Suprapubic skin (tissue), 4 donors: ENCODE results near the gene SFT2D1. TPM values are rescaled to one million over a fixed set of nuclear protein-coding genes. Genes with fewer than 3 reads are reported as not detected.
"Not testable (repeated sequence)": the region's sequence is repeated elsewhere in the genome, so short reads cannot be mapped to it uniquely, and the experiment has no call there.

ENCODE experiments used
- DNase-seq, 2 donors: peaks; one replicate each; pipeline ENCODE4 v3.0.0-alpha.2; 2019; ENCODE audit warnings: low spot score in 2 of 2
- H3K27ac ChIP-seq: fragments of 200-600 bp; sonication (generic); one replicate; pipeline ENCODE4 v1.5.1; 2019
- H3K27me3 ChIP-seq: fragments of 200-600 bp; sonication (generic); one replicate; pipeline ENCODE4 v1.5.1; 2019
- H3K36me3 ChIP-seq: fragments of 200-600 bp; sonication (generic); one replicate; pipeline ENCODE4 v1.5.1; 2019
- H3K4me1 ChIP-seq: fragments of 200-600 bp; sonication (generic); one replicate; pipeline ENCODE4 v1.5.1; 2019
- H3K4me3 ChIP-seq: fragments of 200-600 bp; sonication (generic); one replicate; pipeline ENCODE4 v1.5.1; 2019; ENCODE audit warnings: mild to moderate bottlenecking
- H3K9me3 ChIP-seq: fragments of 200-600 bp; sonication (generic); one replicate; pipeline ENCODE4 v1.5.1; 2019
- CTCF ChIP-seq, 2 donors: fragments of 200-600 bp in 1 of 2; fragments of 450-650 bp in 1 of 2; sonication (generic) in 1 of 2; IDR thresholded peaks; one replicate each; pipeline ENCODE4 v1.5.1; 2016 to 2019; ENCODE audit warnings: antibody characterized with exemption in 2 of 2, mild to moderate bottlenecking in 1 of 2, moderate library complexity in 1 of 2
- EP300 ChIP-seq: sonication (generic); formaldehyde crosslinking; IDR thresholded peaks from one replicate; pipeline ENCODE4 v1.6.1; 2017; ENCODE audit warnings: antibody characterized with exemption
- POLR2A ChIP-seq, 2 donors: fragments of 450-650 bp; IDR thresholded peaks; one replicate each; pipeline ENCODE4 v1.6.1; 2017; ENCODE audit warnings: antibody characterized with exemption in 2 of 2, mild to moderate bottlenecking in 2 of 2, moderate library complexity in 2 of 2
- POLR2AphosphoS5 ChIP-seq, 3 donors: sonication (generic); formaldehyde crosslinking; IDR thresholded peaks; one replicate each; pipeline ENCODE4 v1.6.1; 2017; ENCODE audit warnings: antibody characterized with exemption in 3 of 3
- WGBS: methylation state at CpG from one replicate; pipeline ENCODE4 v1.1.5; 2018; 5-methylcytosine and 5-hydroxymethylcytosine counted together
- total RNA-seq, 4 donors: library from RNA; depleted of rRNA; stranded (reverse); fragments of >200 nt; gene quantifications; one replicate each; pipeline ENCODE4 v1.1.0, GENCODE V29; 2016

The SFT2D1 gene
- total RNA-seq, 4 donors from 2014 or later: 26.0 to 55.0 (median 33.2) TPM

- H3K4me1 ChIP-seq: peaks cover 14% of the 10 kb centered on the region
- DNase-seq: no peak
- H3K4me3 ChIP-seq: no peak overlapping the region
- no peak overlapping the region for H3K27ac ChIP-seq
- whole genome bisulfite sequencing: 36% methylated on average over 2 of the region's 2 CpGs
- no peaks in the 10 kb centered on the region for H3K27me3 ChIP-seq
- no peaks in the 10 kb centered on the region for H3K9me3 ChIP-seq
- TF ChIP-seq POLR2A (IDR thresholded peaks at IDR 0.05) (no peak), EP300 (no peak)
- H3K36me3 ChIP-seq: peaks cover 49% of the 10 kb centered on the region
Measured at GRCh38 chr6:166365221-166365620, 22.9 kb upstream of the SFT2D1 start.

GRCh38 chr6:166364456-166364855, 22.1 kb upstream of the SFT2D1 start:
- H3K27me3 ChIP-seq: no peaks in the 10 kb centered on the region
- H3K9me3 ChIP-seq: no peaks in the 10 kb centered on the region
- H3K4me3 ChIP-seq: no peak overlapping the region
- WGBS: 89% methylated on average over 7 of the region's 7 CpGs
- DNase-seq: no peak
- H3K4me1 ChIP-seq: peaks cover 14% of the 10 kb centered on the region
- H3K27ac ChIP-seq: no peak overlapping the region
- TF ChIP-seq CTCF (IDR thresholded peaks at IDR 0.05) (no peak), EP300 (no peak)
- H3K36me3 ChIP-seq: peaks cover 46% of the 10 kb centered on the region

GRCh38 chr6:166362427-166362826, 20.1 kb upstream of the SFT2D1 start:
- not testable (repeated sequence) for H3K27me3 ChIP-seq, H3K27ac ChIP-seq, DNase-seq, H3K4me3 ChIP-seq, H3K9me3 ChIP-seq
- Histone ChIP-seq H3K36me3 (peaks cover 39% of the 10 kb centered on the region), H3K4me1 (peaks cover 14% of the 10 kb centered on the region)
- 90% methylated on average over 4 of the region's 4 CpGs for WGBS

- no peaks in the 10 kb centered on the region for H3K9me3 ChIP-seq
- DNase-seq: no peak
- no peak overlapping the region for H3K4me3 ChIP-seq
- H3K4me1 ChIP-seq: peaks cover 14% of the 10 kb centered on the region
- no peaks in the 10 kb centered on the region for H3K27me3 ChIP-seq
- 72% methylated on average over 3 of the region's 3 CpGs for WGBS
- H3K27ac ChIP-seq: no peak overlapping the region
- H3K36me3 ChIP-seq: peaks cover 36% of the 10 kb centered on the region
- TF ChIP-seq EP300: no peak
- no peak for TF ChIP-seq POLR2A (IDR thresholded peaks at IDR 0.05)
- no peak for TF ChIP-seq POLR2AphosphoS5 (IDR thresholded peaks at IDR 0.05)
- no peak for TF ChIP-seq CTCF (IDR thresholded peaks at IDR 0.05)
Measured at GRCh38 chr6:166361077-166361429, 18.7 kb upstream of the SFT2D1 start.

GRCh38 chr6:166360243-166361076, 18.1 kb upstream of the SFT2D1 start:
- no peak for DNase-seq
- Histone ChIP-seq H3K36me3 (peaks cover 32% of the 10 kb centered on the region), H3K27ac (no peak overlapping the region), H3K27me3 (no peaks in the 10 kb centered on the region), H3K4me3 (no peak overlapping the region), H3K9me3 (no peaks in the 10 kb centered on the region), H3K4me1 (peaks cover 14% of the 10 kb centered on the region)
- 45% methylated on average over 8 of the region's 8 CpGs for WGBS
- TF ChIP-seq POLR2AphosphoS5 (IDR thresholded peaks at IDR 0.05) (no peak), CTCF (IDR thresholded peaks at IDR 0.05) (no peak), EP300 (no peak), POLR2A (IDR thresholded peaks at IDR 0.05) (no peak)

GRCh38 chr6:166355552-166355951, 13.2 kb upstream of the SFT2D1 start:
- Histone ChIP-seq H3K4me3 (no peak overlapping the region), H3K27ac (no peak overlapping the region), H3K36me3 (no peaks in the 10 kb centered on the region), H3K27me3 (peaks cover 2% of the 10 kb centered on the region), H3K9me3 (no peaks in the 10 kb centered on the region), H3K4me1 (peaks cover 7% of the 10 kb centered on the region)
- 80% methylated on average over 5 of the region's 5 CpGs for WGBS
- DNase-seq: no peak
- TF ChIP-seq CTCF (IDR thresholded peaks at IDR 0.05) (no peak), EP300 (no peak), POLR2AphosphoS5 (IDR thresholded peaks at IDR 0.05) (no peak), POLR2A (IDR thresholded peaks at IDR 0.05) (no peak)
